CD14-positive monocyte (primary cell): ENCODE measurements around the gene ANAPC13. TPM values are rescaled to one million over a fixed set of nuclear protein-coding genes. Genes with fewer than 3 reads are reported as not detected.

Experiments used
- DNase-seq, 3 donors: peaks; one replicate each; pipeline ENCODE4 v3.0.0-alpha.2; 2011 to 2022
- H2AFZ ChIP-seq: 2 replicates; pipeline ENCODE4 v1.6.0; 2012; ENCODE audit warnings: mild to moderate bottlenecking, low read depth, low read length, inconsistent platforms; ENCODE audit not compliant: insufficient read depth, poor library complexity, severe bottlenecking
- H3K27ac ChIP-seq, 2 donors: 1 replicate in 1 of 2; 2 replicates in 1 of 2; pipeline ENCODE4 v1.5.1; 2012 to 2013; ENCODE audit warnings: low read length in 2 of 2, control low read depth in 1 of 2, inconsistent platforms in 1 of 2, low read depth in 1 of 2, mild to moderate bottlenecking in 1 of 2
- H3K27me3 ChIP-seq, 2 donors: one replicate each; pipeline versions ENCODE4 v1.6.0 to v1.6.1; 2011 to 2013; ENCODE audit warnings: low read length in 2 of 2; ENCODE audit not compliant: control insufficient read depth in 2 of 2, insufficient read depth in 2 of 2
- H3K36me3 ChIP-seq, 2 donors: replicated peaks in 1 of 2; 1 replicate in 1 of 2; 2 replicates in 1 of 2; pipeline versions ENCODE4 v1.5.1 to v1.6.1; 2012 to 2013; ENCODE audit warnings: low read length in 2 of 2, control low read depth in 1 of 2, inconsistent platforms in 1 of 2, mild to moderate bottlenecking in 1 of 2; ENCODE audit not compliant: insufficient read depth in 2 of 2, control insufficient read depth in 1 of 2
- H3K4me1 ChIP-seq, 2 donors: 1 replicate in 1 of 2; 2 replicates in 1 of 2; pipeline versions ENCODE4 v1.5.1 to v1.6.1; 2012 to 2013; ENCODE audit warnings: low read length in 2 of 2, control low read depth in 1 of 2, inconsistent platforms in 1 of 2, mild to moderate bottlenecking in 1 of 2, moderate library complexity in 1 of 2; ENCODE audit not compliant: insufficient read depth in 2 of 2, control insufficient read depth in 1 of 2
- H3K4me2 ChIP-seq: replicated peaks from 2 replicates; pipeline ENCODE3; 2012; ENCODE audit warnings: low read length, moderate library complexity, mild to moderate bottlenecking; ENCODE audit not compliant: poor library complexity, severe bottlenecking; ENCODE audit errors: extremely low read depth
- H3K4me3 ChIP-seq, 3 experiments: fragments of 200-600 bp in 1 of 3; sonication (generic) in 1 of 3; replicated peaks in 1 of 3; 1 replicate in 2 of 3; 2 replicates in 1 of 3; pipeline ENCODE4 v1.5.1; 2011 to 2013; ENCODE audit warnings: low read length in 3 of 3, mild to moderate bottlenecking in 3 of 3, control low read depth in 2 of 3, low read depth in 2 of 3, inconsistent platforms in 1 of 3, moderate library complexity in 1 of 3
- H3K79me2 ChIP-seq: 2 replicates; pipeline ENCODE4 v1.6.0; 2012; ENCODE audit warnings: mild to moderate bottlenecking, control low read depth, inconsistent platforms, low read length, moderate library complexity; ENCODE audit not compliant: insufficient read depth
- H3K9ac ChIP-seq: 2 replicates; pipeline ENCODE4 v1.6.0; 2017; ENCODE audit warnings: low read length, mild to moderate bottlenecking; ENCODE audit not compliant: insufficient read depth, poor library complexity, severe bottlenecking
- H3K9me3 ChIP-seq, 2 donors: replicated peaks in 1 of 2; 1 replicate in 1 of 2; 2 replicates in 1 of 2; pipeline versions ENCODE4 v1.5.1 to v1.6.1; 2012 to 2013; ENCODE audit warnings: low read length in 2 of 2, control low read depth in 1 of 2; ENCODE audit not compliant: control insufficient read depth in 1 of 2, insufficient read depth in 1 of 2
- H4K20me1 ChIP-seq: 2 replicates; pipeline ENCODE4 v1.6.0; 2012; ENCODE audit warnings: mild to moderate bottlenecking, low read length, control low read depth, moderate library complexity; ENCODE audit not compliant: insufficient read depth
- H3K27ac Mint-ChIP-seq, 7 donors: one replicate each; pipeline ENCODE4 v1.8.0; 2020; ENCODE audit warnings: mild to moderate bottlenecking in 7 of 7, mixed read lengths in 7 of 7, moderate library complexity in 6 of 7, inconsistent platforms in 2 of 7
- H3K27me3 Mint-ChIP-seq, 3 donors: one replicate each; pipeline ENCODE4 v1.8.0; 2021 to 2022; ENCODE audit warnings: low read depth in 3 of 3, mild to moderate bottlenecking in 3 of 3, mixed read lengths in 3 of 3, moderate library complexity in 3 of 3, inconsistent platforms in 1 of 3
- H3K36me3 Mint-ChIP-seq, 2 donors: one replicate each; pipeline ENCODE4 v1.8.0; 2020; ENCODE audit warnings: mixed read lengths in 2 of 2, inconsistent platforms in 1 of 2, mild to moderate bottlenecking in 1 of 2
- H3K4me1 Mint-ChIP-seq: one replicate; pipeline ENCODE4 v1.8.0; 2020; ENCODE audit warnings: mild to moderate bottlenecking, mixed read lengths
- H3K4me3 Mint-ChIP-seq, 2 donors: one replicate each; pipeline ENCODE4 v1.8.0; 2020; ENCODE audit warnings: mild to moderate bottlenecking in 2 of 2, mixed read lengths in 2 of 2, moderate library complexity in 1 of 2
- H3K9me3 Mint-ChIP-seq, 7 donors: one replicate each; pipeline ENCODE4 v1.8.0; 2020 to 2022; ENCODE audit warnings: mixed read lengths in 7 of 7, mild to moderate bottlenecking in 6 of 7, moderate library complexity in 6 of 7, inconsistent platforms in 2 of 7
- WGBS: methylation state at CpG from one replicate; pipeline ENCODE4 v1.1.5; 2013; ENCODE audit warnings: missing lambda C conversion rate; ENCODE audit not compliant: insufficient coverage; 5-methylcytosine and 5-hydroxymethylcytosine counted together
- intact Hi-C, 2 donors: fragments of 100-400 bp; cut with micrococcal nuclease; formaldehyde crosslinking; loops; one replicate each; pipeline versions ENCODE4 v1.15.0 to v1.15.1; 2023
- polyA plus RNA-seq, 3 donors: library from polyadenylated mRNA; depleted of rRNA in 1 of 3; unstranded in 2 of 3; stranded (reverse) in 1 of 3; fragments of 300-500 nt in 2 of 3; fragments of >200 nt in 1 of 3; fragmentation: Illumina TruSeq in 2 of 3; gene quantifications; 1 replicate in 2 of 3; 2 replicates in 1 of 3; pipeline ENCODE4 v1.2.3, GENCODE V29; 2012 to 2021
- TF ChIP-seq, protein P1 (sequence below): fragments of 200-600 bp; IDR thresholded peaks from one replicate; pipeline ENCODE4 v1.8.0; 2022; ENCODE audit warnings: antibody characterized with exemption, mild to moderate bottlenecking

The ANAPC13 gene
- polyA plus RNA-seq, 3 donors: 33.5 to 102 (median 92.4) TPM

DNA sequence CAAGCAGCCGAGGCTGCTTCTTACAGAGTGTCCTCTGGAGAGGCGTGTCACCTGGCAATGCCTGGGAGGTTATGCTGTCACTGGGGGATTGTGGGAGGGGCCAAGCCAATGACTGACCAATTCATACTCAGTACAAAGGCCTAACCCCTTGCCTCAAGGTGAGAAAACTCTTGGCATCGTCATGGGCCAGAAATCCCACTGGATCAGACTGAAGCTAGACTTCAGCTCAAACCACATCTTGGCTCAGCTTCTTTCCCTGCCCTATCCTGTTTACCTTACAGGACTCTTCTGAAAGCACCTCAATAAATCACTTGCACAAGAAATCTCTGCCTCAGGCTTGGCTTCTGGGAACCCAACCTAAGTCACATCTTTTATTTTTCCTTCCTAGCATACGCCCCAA lies 9.5 kb downstream of the ANAPC13 start:
- intact Hi-C loops: no loop called here
- H3K36me3 ChIP-seq: peaks cover 46 to 85% of the 10 kb centered on the region in 2 donors

DNA sequence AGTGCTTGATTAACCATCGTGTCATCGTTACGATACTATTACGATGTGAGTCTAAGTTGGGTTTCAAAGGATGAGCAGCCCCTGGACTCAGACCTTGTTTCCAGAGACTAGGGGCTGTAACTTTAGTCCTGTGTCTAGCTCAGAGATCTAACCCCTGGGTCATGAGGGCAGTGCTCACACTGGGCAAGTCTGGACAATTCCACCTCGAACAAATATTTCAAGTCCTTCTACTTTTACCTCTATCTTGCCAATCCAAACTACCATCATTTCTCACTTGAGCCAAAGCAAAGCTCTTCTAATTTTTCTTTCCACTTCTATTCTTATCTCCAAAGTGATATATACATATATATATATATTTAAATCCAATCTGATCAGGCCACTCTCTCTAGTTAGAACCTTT lies 10.8 kb downstream of the ANAPC13 start:
- Histone ChIP-seq H3K36me3 (peaks cover 33 to 72% of the 10 kb centered on the region in 2 donors), H3K4me3 (no peak overlapping the region), H3K9ac (no peak overlapping the region), H3K9me3 (no peaks in the 10 kb centered on the region), H2AFZ (no peak overlapping the region), H3K27ac (no peak overlapping the region), H3K27me3 (no peaks in the 10 kb centered on the region), H3K4me1 (no peaks in the 10 kb centered on the region), H3K4me2 (no peak overlapping the region), H3K79me2 (no peaks in the 10 kb centered on the region), H4K20me1 (no peaks in the 10 kb centered on the region)
- Mint-ChIP-seq H3K36me3 (peaks cover 58 to 61% of the 10 kb centered on the region in 2 donors), H3K4me3 (no peak overlapping the region), H3K4me1 (no peaks in the 10 kb centered on the region), H3K27me3 (peaks cover 0 to 3% (median 0%) of the 10 kb centered on the region in 3 donors), H3K9me3 (peaks cover 0 to 3% (median 0%) of the 10 kb centered on the region in 7 donors), H3K27ac (peak overlapping the region in 2 of 7 donors; percentile 13 to 60)
- intact Hi-C loops: loop anchor here (1.0 to 5.0 kb wide), 3 partner anchors 163 to 263 kb away; no protein-coding TSS in a partner anchor
- no peak for DNase-seq
- TF ChIP-seq, protein P1, sequence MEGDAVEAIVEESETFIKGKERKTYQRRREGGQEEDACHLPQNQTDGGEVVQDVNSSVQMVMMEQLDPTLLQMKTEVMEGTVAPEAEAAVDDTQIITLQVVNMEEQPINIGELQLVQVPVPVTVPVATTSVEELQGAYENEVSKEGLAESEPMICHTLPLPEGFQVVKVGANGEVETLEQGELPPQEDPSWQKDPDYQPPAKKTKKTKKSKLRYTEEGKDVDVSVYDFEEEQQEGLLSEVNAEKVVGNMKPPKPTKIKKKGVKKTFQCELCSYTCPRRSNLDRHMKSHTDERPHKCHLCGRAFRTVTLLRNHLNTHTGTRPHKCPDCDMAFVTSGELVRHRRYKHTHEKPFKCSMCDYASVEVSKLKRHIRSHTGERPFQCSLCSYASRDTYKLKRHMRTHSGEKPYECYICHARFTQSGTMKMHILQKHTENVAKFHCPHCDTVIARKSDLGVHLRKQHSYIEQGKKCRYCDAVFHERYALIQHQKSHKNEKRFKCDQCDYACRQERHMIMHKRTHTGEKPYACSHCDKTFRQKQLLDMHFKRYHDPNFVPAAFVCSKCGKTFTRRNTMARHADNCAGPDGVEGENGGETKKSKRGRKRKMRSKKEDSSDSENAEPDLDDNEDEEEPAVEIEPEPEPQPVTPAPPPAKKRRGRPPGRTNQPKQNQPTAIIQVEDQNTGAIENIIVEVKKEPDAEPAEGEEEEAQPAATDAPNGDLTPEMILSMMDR: no peak
- 98% methylated on average over 4 of the region's 5 CpGs for WGBS

More for the DNA sequence above, 9.5 kb downstream of the ANAPC13 start:
- TF ChIP-seq, protein P1: no peak
- peaks cover 0 to 3% (median 0%) of the 10 kb centered on the region in 7 donors for H3K9me3 Mint-ChIP-seq
- peaks cover 71 to 73% of the 10 kb centered on the region in 2 donors for H3K36me3 Mint-ChIP-seq
- 100% methylated on average over 1 of the region's 4 CpGs for WGBS
- no peak overlapping the region for H3K9ac ChIP-seq
- H3K4me2 ChIP-seq: no peak overlapping the region
- no peak overlapping the region for H3K27ac ChIP-seq
- no peaks in the 10 kb centered on the region for H3K4me1 ChIP-seq
- H3K9me3 ChIP-seq: no peaks in the 10 kb centered on the region
- no peaks in the 10 kb centered on the region for H4K20me1 ChIP-seq
- H3K4me3 Mint-ChIP-seq: no peak overlapping the region
- H3K4me3 ChIP-seq: no peak overlapping the region
- H3K27ac Mint-ChIP-seq: peak overlapping the region in 2 of 7 donors; percentile 9 to 22
- no peak overlapping the region for H2AFZ ChIP-seq
- no peaks in the 10 kb centered on the region for H3K79me2 ChIP-seq
- no peak for DNase-seq
- H3K27me3 Mint-ChIP-seq: peaks cover 0 to 3% (median 0%) of the 10 kb centered on the region in 3 donors
- H3K4me1 Mint-ChIP-seq: no peaks in the 10 kb centered on the region
- no peaks in the 10 kb centered on the region for H3K27me3 ChIP-seq
